Measurements from ENCODE around the gene GPR151.
"Not testable (repeated sequence)": the region's sequence is repeated elsewhere in the genome, so short reads cannot be mapped to it uniquely, and the experiment has no call there.

GPR151 gene

GRCh38 chr5:146516151-146516475 lies at the start of gene GPR151:
Gene GPR151 (minus strand): TSS chr5:146516190. CDS start chr5:146516113, 77 bp downstream.
- no peak within 1 kb of the TSS for H3K4me3 ChIP-seq (ENCODE audit: low read length)
- H3K9me3 ChIP-seq (ENCODE audit: control insufficient read depth, low read length), result no peaks in the 10 kb centered on the region
- H3K36me3 ChIP-seq (ENCODE audit: control insufficient read depth, insufficient read depth, low read length, severe bottlenecking), result peaks cover 22% of the 10 kb centered on the region
- no peak for DNase-seq (ENCODE audit: low read depth)
- H3K27me3 ChIP-seq (replicated peaks; ENCODE audit: control insufficient read depth, insufficient read depth, low read length), result no peaks in the 10 kb centered on the region
- peaks cover 3% of the 10 kb centered on the region for H3K4me1 ChIP-seq (ENCODE audit: control insufficient read depth, insufficient read depth, low read length)
- H3K9ac ChIP-seq (ENCODE audit: low read length), result no peak within 1 kb of the TSS

- no peaks in the 10 kb centered on the region for H3K36me3 ChIP-seq (ENCODE audit: control insufficient read depth, insufficient read depth, low read length, severe bottlenecking)
- DNase-seq (ENCODE audit: low read depth), result no peak
- no peak overlapping the region for H3K4me3 ChIP-seq (ENCODE audit: low read length)
- no peak overlapping the region for H3K9ac ChIP-seq (ENCODE audit: low read length)
- H3K27me3 ChIP-seq (replicated peaks; ENCODE audit: control insufficient read depth, insufficient read depth, low read length), result no peaks in the 10 kb centered on the region
- no peaks in the 10 kb centered on the region for H3K9me3 ChIP-seq (ENCODE audit: control insufficient read depth, low read length)
- H3K4me1 ChIP-seq (ENCODE audit: control insufficient read depth, insufficient read depth, low read length), result peaks cover 24% of the 10 kb centered on the region
Observed at GRCh38 chr5:146564007-146564762, 48.2 kb upstream of the GPR151 start.

GRCh38 chr5:146562461-146562860 lies 46.5 kb upstream of the GPR151 start:
- Histone ChIP-seq H3K36me3 (ENCODE audit: control insufficient read depth, insufficient read depth, low read length, severe bottlenecking) (no peaks in the 10 kb centered on the region), H3K9me3 (ENCODE audit: control insufficient read depth, low read length) (no peaks in the 10 kb centered on the region), H3K4me1 (ENCODE audit: control insufficient read depth, insufficient read depth, low read length) (peaks cover 24% of the 10 kb centered on the region), H3K27me3 (replicated peaks; ENCODE audit: control insufficient read depth, insufficient read depth, low read length) (no peaks in the 10 kb centered on the region), H3K9ac (ENCODE audit: low read length) (no peak overlapping the region), H3K4me3 (ENCODE audit: low read length) (no peak overlapping the region)
- DNase-seq (ENCODE audit: low read depth), result no peak

GRCh38 chr5:146561711-146562110 lies 45.7 kb upstream of the GPR151 start:
- Histone ChIP-seq H3K27me3 (replicated peaks; ENCODE audit: control insufficient read depth, insufficient read depth, low read length) (no peaks in the 10 kb centered on the region), H3K4me3 (ENCODE audit: low read length) (no peak overlapping the region), H3K36me3 (ENCODE audit: control insufficient read depth, insufficient read depth, low read length, severe bottlenecking) (no peaks in the 10 kb centered on the region), H3K9me3 (ENCODE audit: control insufficient read depth, low read length) (no peaks in the 10 kb centered on the region), H3K9ac (ENCODE audit: low read length) (no peak overlapping the region), H3K4me1 (ENCODE audit: control insufficient read depth, insufficient read depth, low read length) (peaks cover 24% of the 10 kb centered on the region)
- no peak for DNase-seq (ENCODE audit: low read depth)

GRCh38 chr5:146560205-146560812 lies 44.3 kb upstream of the GPR151 start:
- Histone ChIP-seq H3K9ac (ENCODE audit: low read length) (peak overlapping the region; percentile 43), H3K27me3 (replicated peaks; ENCODE audit: control insufficient read depth, insufficient read depth, low read length) (no peaks in the 10 kb centered on the region), H3K4me3 (ENCODE audit: low read length) (peak overlapping the region; percentile 13), H3K36me3 (ENCODE audit: control insufficient read depth, insufficient read depth, low read length, severe bottlenecking) (no peaks in the 10 kb centered on the region), H3K4me1 (ENCODE audit: control insufficient read depth, insufficient read depth, low read length) (peaks cover 19% of the 10 kb centered on the region), H3K9me3 (ENCODE audit: control insufficient read depth, low read length) (no peaks in the 10 kb centered on the region)
- DNase-seq (ENCODE audit: low read depth), result peak; percentile 4

GRCh38 chr5:146556884-146557283 lies 40.9 kb upstream of the GPR151 start:
- H3K4me3 ChIP-seq (ENCODE audit: low read length); H3K9me3 ChIP-seq (ENCODE audit: control insufficient read depth, low read length); H3K27me3 ChIP-seq (replicated peaks; ENCODE audit: control insufficient read depth, insufficient read depth, low read length); DNase-seq (ENCODE audit: low read depth); H3K36me3 ChIP-seq (ENCODE audit: control insufficient read depth, insufficient read depth, low read length, severe bottlenecking); H3K9ac ChIP-seq (ENCODE audit: low read length): not testable (repeated sequence)
- peaks cover 16% of the 10 kb centered on the region for H3K4me1 ChIP-seq (ENCODE audit: control insufficient read depth, insufficient read depth, low read length)

- H3K9me3 ChIP-seq (ENCODE audit: control insufficient read depth, low read length), result no peaks in the 10 kb centered on the region
- peaks cover 12% of the 10 kb centered on the region for H3K27me3 ChIP-seq (replicated peaks; ENCODE audit: control insufficient read depth, insufficient read depth, low read length)
- H3K4me3 ChIP-seq (ENCODE audit: low read length), result no peak overlapping the region
- no peak for DNase-seq (ENCODE audit: low read depth)
- H3K4me1 ChIP-seq (ENCODE audit: control insufficient read depth, insufficient read depth, low read length), result no peaks in the 10 kb centered on the region
- no peak overlapping the region for H3K9ac ChIP-seq (ENCODE audit: low read length)
- H3K36me3 ChIP-seq (ENCODE audit: control insufficient read depth, insufficient read depth, low read length, severe bottlenecking), result no peaks in the 10 kb centered on the region
Observed at GRCh38 chr5:146553446-146553845, 37.5 kb upstream of the GPR151 start.

GRCh38 chr5:146549615-146550014 lies 33.6 kb upstream of the GPR151 start:
- DNase-seq (ENCODE audit: low read depth), result no peak
- H3K9ac ChIP-seq (ENCODE audit: low read length), result no peak overlapping the region
- H3K36me3 ChIP-seq (ENCODE audit: control insufficient read depth, insufficient read depth, low read length, severe bottlenecking), result no peaks in the 10 kb centered on the region
- H3K4me3 ChIP-seq (ENCODE audit: low read length), result no peak overlapping the region
- peaks cover 12% of the 10 kb centered on the region for H3K27me3 ChIP-seq (replicated peaks; ENCODE audit: control insufficient read depth, insufficient read depth, low read length)
- no peaks in the 10 kb centered on the region for H3K9me3 ChIP-seq (ENCODE audit: control insufficient read depth, low read length)
- H3K4me1 ChIP-seq (ENCODE audit: control insufficient read depth, insufficient read depth, low read length), result no peaks in the 10 kb centered on the region

- Histone ChIP-seq H3K9me3 (ENCODE audit: control insufficient read depth, low read length) (no peaks in the 10 kb centered on the region), H3K27me3 (replicated peaks; ENCODE audit: control insufficient read depth, insufficient read depth, low read length) (peaks cover 12% of the 10 kb centered on the region), H3K36me3 (ENCODE audit: control insufficient read depth, insufficient read depth, low read length, severe bottlenecking) (no peaks in the 10 kb centered on the region), H3K9ac (ENCODE audit: low read length) (no peak overlapping the region), H3K4me1 (ENCODE audit: control insufficient read depth, insufficient read depth, low read length) (no peaks in the 10 kb centered on the region), H3K4me3 (ENCODE audit: low read length) (no peak overlapping the region)
- DNase-seq (ENCODE audit: low read depth), result no peak
Observed at GRCh38 chr5:146548781-146549449, 32.9 kb upstream of the GPR151 start.

GRCh38 chr5:146544232-146544631 lies 28.2 kb upstream of the GPR151 start:
- no peaks in the 10 kb centered on the region for H3K27me3 ChIP-seq (replicated peaks; ENCODE audit: control insufficient read depth, insufficient read depth, low read length)
- DNase-seq (ENCODE audit: low read depth), result no peak
- H3K9ac ChIP-seq (ENCODE audit: low read length), result no peak overlapping the region
- no peaks in the 10 kb centered on the region for H3K36me3 ChIP-seq (ENCODE audit: control insufficient read depth, insufficient read depth, low read length, severe bottlenecking)
- no peaks in the 10 kb centered on the region for H3K9me3 ChIP-seq (ENCODE audit: control insufficient read depth, low read length)
- H3K4me1 ChIP-seq (ENCODE audit: control insufficient read depth, insufficient read depth, low read length), result peaks cover 5% of the 10 kb centered on the region
- no peak overlapping the region for H3K4me3 ChIP-seq (ENCODE audit: low read length)

GRCh38 chr5:146541958-146542849 lies 26.2 kb upstream of the GPR151 start:
- Histone ChIP-seq H3K4me1 (ENCODE audit: control insufficient read depth, insufficient read depth, low read length) (peaks cover 5% of the 10 kb centered on the region), H3K9me3 (ENCODE audit: control insufficient read depth, low read length) (no peaks in the 10 kb centered on the region), H3K9ac (ENCODE audit: low read length) (no peak overlapping the region), H3K4me3 (ENCODE audit: low read length) (no peak overlapping the region), H3K36me3 (ENCODE audit: control insufficient read depth, insufficient read depth, low read length, severe bottlenecking) (no peaks in the 10 kb centered on the region), H3K27me3 (replicated peaks; ENCODE audit: control insufficient read depth, insufficient read depth, low read length) (no peaks in the 10 kb centered on the region)
- peak; percentile 68 for DNase-seq (ENCODE audit: low read depth)

Data from adipocyte (in vitro differentiated cells).